GM21515 (cell line): ENCODE measurements around the gene MEGF11.

Source experiments
- ATAC-seq: cut with Tn5 transposase; IDR thresholded peaks from one replicate; pipeline ENCODE4 v1.9.1; 2021; ENCODE audit not compliant: unreplicated experiment

Gene MEGF11

DNA sequence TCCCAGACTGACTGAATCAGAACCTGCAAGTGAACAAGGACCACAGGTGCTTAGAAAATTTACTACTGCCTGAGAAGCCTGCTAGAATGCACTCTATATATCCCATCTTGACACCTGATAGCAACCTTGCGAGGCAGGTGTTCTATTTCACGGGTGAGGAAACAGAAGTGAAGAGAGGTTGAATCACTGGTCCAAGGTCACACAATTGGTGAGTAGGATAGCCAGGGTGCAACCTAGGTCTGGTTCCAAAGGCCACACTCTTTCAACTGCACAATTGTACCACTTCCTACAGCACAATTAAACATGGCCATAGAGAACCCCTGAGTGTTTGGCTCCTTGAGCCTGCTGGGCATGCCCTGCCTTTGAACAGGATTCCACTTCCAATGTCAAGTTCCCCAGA lies 297.2 kb downstream of the MEGF11 start:
- no peak for ATAC-seq

DNA sequence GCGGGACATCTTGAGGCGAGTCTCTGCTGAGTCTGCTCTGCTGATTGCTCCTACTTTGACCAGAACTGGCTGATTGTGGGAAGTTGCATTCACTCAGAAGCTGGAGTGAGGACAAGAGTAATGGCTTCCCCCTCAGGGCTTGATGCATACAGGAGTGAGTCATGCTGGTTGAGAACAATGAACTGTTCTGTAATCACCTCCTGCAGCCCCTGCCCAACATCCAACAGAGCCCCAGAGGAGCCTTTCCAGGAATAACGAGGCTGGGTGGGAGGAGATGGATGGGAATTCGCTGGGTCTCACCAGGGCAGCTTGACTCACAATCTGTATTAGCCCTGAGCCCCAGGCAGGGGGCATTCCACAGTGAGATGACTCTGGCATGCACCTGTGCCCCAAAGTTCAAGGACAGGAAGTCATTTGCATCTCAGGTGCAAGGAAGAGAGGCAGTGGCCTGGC lies 299.2 kb downstream of the MEGF11 start:
- ATAC-seq: no peak

DNA sequence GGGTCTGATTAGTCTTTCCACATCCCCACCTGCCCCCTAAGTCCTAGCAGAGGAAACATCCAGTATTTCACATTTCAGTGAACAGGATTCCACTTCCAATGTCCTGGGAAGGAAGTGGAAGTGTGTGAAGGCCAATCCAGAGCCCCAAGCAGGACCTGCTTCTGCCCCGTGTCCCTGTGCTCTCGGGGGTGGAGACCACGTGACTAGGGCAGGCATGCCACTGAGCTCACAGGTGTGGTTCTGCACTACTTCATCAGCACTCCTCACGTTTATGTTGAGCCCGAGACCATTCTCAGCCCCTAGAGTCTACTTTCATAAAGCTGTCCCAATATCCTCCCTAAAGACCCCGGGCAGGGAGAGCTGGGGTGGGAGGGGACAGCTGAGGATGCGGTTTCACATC lies 299.9 kb downstream of the MEGF11 start:
- ATAC-seq: no peak

DNA sequence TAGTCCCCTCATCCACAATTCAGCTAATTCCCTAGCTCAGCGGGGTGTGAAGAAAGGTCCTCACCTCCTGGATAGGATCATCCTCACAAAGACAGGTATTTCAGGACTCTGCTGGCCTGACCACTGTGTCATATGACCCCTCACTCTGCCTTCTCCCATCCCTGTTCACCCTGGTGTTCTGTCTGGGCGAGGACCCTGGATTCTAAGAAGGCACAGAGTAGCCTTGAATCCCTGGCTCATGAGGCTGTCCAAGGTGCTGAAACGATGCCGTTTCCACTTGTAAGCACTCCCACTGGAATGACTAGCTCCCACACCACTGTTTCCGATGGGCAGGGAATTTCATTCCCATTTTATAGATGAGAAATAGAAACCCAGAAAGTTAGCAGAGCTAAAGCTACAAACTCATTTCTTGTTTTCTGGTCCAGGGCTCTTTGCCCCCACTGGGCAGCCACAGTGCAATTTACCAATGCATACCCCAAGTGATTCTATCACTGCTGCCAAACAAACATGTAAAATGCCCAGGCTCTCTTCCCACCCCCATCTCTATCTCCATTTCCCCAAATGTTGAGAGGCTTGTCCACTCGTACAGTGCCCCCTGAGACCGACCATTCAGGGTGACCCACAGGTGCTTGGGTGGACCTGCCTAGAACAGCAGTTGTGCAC lies 301.0 kb downstream of the MEGF11 start:
- no peak for ATAC-seq

DNA sequence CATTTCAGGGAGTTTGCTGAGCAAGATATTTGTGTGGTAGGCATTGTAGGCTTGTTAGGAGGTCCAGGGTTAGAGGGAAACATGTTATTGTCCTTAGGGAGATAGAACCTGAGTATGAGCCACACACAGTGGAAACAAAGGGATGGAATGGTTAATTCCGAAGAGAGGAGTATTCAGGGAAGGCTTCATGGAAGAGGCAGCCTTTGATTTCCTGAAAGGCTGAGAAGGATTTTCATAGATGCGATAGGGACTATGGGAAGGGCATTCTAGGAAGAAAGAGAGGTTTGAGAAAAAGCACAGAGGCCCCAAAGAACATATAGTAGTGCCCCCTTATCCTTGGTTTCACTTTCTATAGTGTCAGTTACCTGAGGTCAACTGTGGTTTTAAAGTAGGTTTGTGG lies 302.5 kb downstream of the MEGF11 start:
- no peak for ATAC-seq

DNA sequence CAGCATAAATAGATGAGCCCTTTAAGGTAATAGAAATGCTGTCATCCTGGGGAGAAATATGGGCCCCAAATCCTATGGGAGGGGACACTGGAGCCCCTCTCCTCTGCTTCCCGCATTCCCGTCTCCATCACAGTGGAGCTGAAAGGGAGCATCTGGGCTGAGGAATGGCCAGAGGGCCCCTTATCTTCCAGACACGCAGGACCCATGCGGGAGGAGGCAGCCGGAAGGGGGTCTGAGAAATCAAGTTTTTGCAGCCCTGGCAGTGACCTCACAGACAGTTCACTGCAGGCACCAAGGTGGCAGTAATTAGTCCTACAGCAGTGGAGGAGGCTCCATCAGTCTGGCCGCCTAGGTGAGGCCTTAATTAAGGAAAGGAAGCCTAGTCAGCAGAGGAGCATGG lies 304.1 kb downstream of the MEGF11 start:
- ATAC-seq: no peak

DNA sequence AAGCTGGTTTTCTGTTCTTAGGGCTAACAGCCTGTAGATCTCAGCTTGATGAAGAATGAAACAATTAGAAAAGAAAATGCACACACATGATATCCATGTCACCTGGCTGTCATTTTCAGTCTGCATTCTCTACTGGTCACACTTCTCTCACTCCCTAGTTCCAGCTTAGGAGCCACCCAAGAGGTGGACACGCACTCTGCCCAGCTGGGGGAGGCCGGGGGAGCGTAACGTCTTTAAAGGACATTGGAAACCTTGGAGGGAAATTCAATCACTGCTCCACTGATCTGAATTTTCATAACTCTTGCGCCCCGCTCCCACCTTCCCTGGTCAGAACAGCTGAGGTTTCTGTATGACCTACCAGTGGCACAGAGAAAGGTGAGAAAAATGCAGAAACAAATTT lies 304.5 kb downstream of the MEGF11 start:
- no peak for ATAC-seq

DNA sequence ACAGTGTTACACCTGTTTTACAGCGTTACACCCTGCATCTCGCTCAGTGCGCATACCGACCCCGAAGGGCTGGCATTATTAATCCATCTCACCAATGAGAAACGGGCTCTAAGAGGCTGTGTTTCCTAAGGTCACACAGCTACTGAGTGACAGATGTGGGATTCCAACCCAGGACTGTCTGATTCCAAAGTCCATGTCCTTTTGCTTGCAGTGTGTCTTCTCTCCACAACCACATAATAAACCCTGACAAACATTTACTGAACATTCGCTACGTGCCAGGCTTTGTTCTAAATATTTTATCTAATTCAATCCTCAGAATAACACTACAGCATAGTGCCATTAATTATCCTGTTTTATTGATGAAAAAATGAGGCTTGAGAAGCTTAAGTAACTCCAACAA lies 305.2 kb downstream of the MEGF11 start:
- no peak for ATAC-seq

DNA sequence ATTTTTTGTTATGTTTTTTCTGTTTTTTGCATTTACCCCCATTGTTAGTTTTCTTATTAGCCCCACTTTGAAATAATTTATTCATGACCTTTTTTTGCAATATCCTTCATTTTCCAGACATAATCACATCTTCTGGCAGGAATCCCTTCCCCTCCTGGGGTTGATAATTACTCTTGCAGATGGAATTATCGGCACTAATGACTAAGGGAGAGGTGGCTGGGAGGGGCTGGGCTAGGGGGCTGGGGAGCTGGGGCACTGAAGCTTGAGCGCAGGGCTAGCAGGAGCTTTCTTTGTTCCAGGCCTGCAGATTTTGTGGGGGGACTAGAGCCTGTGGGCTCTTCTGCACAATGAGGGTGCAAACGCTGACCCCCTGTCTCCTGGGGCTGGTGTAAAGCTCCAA lies 306.5 kb downstream of the MEGF11 start:
- ATAC-seq: no peak

DNA sequence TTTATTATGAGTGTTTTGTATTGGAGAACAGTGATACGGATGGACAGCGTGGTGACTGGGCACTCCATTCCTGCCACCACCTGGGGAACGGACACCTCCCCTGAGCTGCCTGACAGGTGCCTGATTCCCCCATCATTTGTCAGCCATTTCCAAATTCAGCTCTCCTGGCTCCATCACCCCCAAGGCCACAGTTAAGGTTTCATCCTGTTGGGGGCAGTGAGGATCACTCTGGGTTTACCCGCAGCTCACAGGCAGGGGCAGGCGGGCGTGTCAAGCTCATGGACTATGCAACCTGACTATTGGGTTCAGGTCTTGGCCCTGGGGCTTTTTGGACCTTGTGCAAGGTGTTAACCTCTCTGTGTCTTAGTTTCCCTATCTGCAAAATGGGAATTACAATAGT lies 307.9 kb downstream of the MEGF11 start:
- ATAC-seq: no peak

DNA sequence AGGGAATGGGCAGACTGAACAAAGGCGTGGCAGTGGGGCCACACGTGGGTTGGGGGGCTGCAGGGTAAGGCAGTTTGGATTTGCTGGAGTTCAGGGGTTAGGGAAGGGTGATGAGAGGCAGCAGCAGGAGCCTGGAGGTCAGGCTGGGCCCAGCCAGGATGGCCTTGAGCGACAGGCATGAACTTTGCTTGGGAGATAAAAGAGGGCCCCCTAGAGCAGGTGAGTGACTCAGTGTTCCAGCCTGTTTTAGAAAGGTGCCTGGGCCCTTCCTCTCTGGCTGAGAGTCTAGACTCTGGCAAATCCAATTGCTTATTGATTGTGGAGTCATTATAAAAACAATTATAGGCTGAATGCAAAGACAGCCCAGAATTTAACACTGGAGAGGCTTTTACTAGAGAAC lies 309.1 kb downstream of the MEGF11 start:
- no peak for ATAC-seq

DNA sequence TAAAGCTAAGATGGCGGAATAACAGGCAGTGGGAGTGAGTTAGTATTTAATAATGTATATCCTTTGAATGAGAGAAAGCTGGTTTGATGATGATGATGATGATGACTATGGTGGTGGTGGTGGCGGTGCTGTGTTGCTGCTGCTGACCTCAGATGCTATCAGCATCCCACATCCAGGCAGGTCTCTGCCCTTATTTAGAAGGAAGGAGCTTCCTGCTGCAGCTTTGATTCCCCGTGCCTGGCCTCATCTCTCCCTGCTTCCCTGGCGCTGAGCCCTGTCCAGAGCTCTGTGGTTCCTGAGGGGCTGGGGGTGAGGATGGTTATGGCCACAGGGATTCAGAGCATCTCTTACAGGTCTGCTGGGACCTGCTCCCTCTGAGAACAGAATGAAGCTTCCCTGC lies 311.1 kb downstream of the MEGF11 start:
- ATAC-seq: no peak

DNA sequence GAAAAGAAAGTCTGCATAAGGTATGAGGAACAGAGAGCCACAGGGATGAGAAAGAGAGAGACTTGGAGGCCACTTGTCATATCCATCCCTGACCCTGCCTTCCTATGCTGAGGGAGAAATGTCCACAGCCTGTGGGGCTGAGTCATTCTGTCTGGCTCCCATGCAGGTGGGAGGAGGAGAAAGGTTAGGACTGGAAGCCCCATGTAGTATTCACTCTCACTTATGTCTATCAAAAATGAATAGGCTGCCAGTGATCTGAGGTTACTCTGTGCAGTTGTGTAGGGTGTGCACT lies 313.0 kb downstream of the MEGF11 start:
- no peak for ATAC-seq

DNA sequence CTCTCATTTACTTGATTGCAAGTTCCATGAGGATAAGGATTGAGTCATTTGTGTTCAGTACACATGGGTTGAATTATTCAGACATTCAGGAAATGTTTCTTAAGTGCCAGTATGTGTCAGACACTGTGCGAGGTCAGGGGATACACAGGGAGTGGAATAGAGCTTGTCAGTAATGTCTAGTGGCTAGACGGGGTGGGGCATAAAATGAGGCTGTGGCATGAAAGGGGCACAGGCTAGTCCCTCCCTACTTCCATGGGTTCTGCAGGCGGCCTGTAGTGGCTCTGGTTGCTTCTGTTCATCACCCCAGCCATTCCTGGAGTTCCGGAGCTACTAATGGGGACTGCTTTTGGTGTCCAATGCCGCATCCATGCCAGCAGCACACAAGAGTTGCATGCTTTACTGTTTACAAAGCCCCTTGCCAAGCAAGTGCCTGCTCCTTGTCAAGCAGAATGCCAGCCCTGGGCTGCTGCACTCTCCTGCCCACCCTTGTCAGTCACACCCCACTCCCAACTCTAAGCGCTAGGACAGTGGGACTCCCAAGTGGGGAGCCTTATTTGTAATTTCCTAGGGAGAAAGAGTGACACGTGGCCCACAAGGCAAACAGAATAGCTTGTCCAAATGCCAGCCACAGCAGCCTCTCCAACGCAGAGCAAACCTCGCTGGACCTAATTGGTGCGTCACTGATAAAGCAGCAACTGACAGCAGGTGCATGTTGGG lies 313.5 kb downstream of the MEGF11 start:
- no peak for ATAC-seq

DNA sequence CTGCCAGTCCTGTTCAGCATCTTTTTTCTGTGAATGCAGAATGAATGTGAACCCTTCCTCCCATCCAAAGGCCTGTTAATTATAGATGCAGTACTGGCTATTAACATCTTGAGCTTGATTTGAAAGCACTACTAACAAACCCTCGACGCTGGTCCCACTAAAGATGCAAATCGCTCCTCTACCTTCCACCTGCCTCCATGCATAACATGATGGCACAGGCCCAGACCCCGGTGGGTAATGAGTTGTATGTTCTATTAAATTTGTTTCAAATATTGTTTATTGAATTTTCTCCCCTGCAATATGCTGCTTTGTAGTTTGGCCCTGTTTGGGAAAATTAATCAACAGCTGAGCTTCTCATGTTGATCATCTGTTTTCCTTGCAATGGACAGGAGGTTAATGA lies 314.9 kb downstream of the MEGF11 start:
- ATAC-seq: no peak

DNA sequence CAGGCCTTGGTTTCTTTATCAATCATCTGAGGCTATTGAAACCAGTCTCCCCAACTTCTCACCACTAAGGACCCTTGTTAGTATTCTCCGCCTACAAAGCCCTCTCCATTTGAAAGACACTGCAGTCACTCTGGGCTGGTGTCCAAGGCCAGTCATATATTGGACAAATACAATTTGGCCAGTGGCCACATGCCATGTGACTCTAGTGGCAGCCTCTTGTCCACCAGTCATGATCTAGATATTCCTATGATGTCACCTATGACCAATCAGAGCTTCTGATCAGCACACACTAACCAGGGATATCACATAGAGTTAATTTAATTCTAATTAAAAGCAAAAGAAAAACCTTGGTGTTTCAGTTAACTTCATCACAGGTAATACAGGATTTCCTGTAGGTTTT lies 316.1 kb downstream of the MEGF11 start:
- no peak for ATAC-seq

DNA sequence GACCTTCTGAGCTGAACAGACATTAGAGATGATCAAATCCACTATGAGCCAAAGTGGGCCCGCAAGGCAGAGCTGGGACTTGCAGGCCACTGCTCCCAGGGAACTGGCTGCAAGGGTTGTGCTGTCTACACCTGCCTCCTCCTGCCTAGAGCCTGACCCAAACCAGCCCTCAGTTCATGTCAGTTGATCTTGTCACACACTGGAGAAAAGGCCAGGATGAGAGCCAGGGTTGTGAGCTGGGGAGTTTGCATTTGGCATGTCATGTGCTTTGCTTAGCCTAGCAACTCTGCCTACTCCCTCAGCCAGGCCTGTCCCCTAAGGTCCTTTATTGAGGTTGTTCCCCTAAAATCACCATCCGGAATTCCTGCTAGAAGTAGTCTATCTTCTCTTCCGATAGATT lies 316.5 kb downstream of the MEGF11 start:
- no peak for ATAC-seq

DNA sequence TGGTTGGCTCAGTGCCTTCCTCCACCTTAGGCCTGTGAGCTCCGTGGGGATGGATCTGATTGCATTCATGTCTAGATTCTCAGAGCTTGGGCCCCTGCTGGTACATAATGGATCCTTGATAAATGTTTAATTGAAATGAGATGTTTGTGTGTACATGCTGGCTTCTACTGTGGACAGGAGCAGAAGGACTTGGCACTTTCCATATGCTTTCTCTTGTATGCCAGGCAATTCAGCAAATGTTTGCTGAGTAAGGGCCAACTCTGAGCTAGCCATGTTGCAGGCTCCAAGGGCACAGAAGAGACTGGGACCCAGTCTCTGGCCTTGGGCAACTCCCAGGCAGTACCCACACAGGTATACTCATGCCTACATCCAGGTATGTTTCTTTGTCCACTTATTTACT lies 317.3 kb downstream of the MEGF11 start:
- no peak for ATAC-seq

DNA sequence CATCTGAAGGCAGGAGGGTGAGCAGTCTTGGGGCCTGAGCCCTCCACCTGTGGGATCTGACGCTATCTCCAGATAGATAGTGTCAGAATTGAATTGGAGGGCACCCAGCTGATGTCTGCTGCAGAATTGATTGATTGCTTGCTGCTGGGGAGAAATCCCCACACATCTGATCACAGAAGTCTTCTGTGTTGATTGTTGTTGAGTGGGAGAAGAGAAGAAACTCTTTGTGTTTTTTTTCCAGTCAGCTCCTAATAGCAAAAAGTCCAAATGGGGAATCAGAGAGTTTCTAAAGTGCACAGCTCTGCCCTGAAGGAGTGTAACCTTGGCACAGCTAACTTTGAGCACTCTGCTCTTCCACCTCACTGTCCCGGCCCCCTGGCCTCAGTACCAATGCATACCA lies 318.2 kb downstream of the MEGF11 start:
- no peak for ATAC-seq

DNA sequence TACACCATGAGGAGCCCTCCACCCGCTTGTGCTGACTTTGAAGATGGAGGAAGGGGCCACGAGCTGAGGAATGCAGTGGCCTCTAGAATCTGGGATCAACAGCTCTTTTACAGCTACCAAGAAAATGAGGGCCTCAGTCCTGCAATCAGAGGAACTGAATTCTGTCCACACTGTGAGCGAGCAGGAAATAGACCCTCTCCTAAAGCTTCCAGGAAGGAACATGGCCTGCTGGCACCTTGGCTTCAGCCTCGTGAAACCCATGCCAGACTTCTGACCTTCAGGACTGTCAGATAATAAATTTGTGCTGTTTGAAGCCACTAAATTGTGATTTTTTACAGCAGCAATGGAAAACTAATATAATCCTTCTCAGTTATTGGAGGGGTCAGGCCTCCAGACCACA lies 322.3 kb downstream of the MEGF11 start:
- ATAC-seq: no peak

DNA sequence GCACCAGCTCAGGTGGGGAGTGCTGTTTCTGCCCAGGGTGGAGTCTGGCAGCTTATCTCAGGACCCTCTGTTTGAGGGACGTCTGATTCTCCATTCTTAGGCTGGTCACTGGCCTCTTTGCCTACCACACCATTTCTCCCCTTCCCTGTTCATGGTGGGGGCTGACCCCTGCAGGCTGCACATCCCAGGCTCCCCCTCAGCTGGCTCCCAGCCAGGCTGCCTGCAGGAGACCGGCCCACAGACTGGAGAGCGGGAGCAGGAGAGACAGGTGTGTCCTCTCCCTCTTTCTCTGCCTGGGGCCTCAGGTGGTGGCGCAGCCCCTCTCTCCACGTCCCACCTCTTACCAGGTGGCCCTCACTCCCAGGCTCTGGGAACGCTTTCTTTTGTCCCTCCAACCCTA lies 323.4 kb downstream of the MEGF11 start:
- no peak for ATAC-seq

DNA sequence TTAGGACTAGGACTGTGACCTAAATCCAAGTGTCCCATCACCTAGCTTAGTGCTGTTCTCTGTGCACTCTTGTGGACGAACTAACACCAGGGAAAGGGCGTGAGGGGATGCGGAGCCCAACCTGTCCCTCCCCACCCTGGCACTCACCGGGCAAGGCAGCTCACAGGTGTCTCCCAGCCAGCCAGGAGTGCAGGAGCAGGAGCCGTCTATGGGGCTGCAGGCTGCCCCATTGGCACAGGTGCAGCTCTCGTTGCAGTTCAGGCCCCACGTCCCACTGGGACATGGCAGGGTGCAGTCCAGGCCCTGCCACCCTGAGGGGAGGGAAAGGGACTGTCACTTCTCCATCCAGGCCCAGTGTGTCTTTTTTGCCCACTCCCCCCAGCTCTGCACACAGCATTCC lies 324.0 kb downstream of the MEGF11 start:
- no peak for ATAC-seq

DNA sequence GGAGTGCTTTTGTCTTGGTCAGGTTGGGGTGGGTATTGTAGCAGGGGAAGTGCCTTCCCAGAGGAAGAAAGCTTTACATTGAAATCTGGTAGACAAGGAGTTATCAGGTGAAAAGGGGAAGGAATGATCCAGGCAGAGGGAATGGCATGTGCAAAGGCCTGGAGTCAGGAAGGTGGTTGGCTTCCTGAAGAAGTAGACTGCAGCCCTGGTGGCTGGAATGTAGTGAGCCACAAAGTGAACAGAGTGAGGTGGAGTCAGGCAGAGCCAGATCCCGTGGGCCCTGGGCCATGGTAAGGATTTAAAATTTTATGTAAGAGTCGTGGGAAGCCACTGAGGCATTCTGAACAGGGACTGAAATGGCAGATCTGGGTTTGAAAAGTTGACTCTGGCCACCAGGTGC lies 326.0 kb downstream of the MEGF11 start:
- no peak for ATAC-seq
